ENCODE results near the gene ZNF100. TPM values are rescaled to one million over a fixed set of nuclear protein-coding genes. Genes with fewer than 3 reads are reported as not detected.
"Not testable (repeated sequence)": the region's sequence is repeated elsewhere in the genome, so short reads cannot be mapped to it uniquely, and the experiment has no call there.

ZNF100 gene
- polyA plus RNA-seq (2011; rRNA removed) (0.99 and 2.2 TPM in 2 replicates), polyA minus RNA-seq (2011; rRNA and poly(A)+ RNA removed) (1.00 and 1.2 TPM in 2 replicates)

DNA sequence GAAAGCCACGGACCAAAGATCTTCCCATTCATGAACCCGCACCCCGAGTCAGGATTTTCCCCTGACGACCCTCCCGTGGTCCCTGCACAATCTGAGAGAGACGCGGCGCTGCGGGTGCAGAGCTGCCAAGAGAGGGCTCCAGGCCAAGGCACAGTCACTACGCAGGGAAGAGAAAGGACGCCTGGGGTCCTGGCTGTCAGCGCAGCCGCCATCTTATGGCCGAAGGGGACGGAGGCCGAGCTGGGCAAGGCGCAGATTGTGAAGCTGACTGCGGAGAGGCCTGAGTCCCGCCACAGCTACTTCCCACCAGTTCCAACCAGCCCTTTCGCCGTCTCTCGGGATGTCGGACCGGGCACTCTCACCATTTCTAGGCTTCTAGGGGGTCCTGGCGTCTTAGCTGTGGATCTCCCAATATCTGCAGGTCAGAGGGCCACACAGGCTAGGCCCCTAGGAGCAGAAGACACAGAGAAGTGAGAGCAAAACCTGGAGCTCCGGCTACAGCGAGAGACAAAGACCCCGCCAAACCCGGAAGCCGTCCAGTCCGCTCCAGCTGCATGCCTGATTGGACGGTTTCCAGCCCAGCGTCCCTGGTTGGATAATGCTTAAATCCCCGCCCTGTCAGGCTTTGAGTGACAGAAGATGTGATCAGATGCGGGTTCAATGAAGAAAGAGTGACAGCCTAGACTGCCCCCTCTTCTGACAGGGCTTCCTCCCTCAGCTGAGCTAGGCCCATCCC is at the start of gene ZNF100:
Gene ZNF100 (minus strand): TSS at position 515 of the 736 bp plus-strand sequence. CDS start 150 bp downstream, at position 365.
- TF ChIP-seq, protein P1, sequence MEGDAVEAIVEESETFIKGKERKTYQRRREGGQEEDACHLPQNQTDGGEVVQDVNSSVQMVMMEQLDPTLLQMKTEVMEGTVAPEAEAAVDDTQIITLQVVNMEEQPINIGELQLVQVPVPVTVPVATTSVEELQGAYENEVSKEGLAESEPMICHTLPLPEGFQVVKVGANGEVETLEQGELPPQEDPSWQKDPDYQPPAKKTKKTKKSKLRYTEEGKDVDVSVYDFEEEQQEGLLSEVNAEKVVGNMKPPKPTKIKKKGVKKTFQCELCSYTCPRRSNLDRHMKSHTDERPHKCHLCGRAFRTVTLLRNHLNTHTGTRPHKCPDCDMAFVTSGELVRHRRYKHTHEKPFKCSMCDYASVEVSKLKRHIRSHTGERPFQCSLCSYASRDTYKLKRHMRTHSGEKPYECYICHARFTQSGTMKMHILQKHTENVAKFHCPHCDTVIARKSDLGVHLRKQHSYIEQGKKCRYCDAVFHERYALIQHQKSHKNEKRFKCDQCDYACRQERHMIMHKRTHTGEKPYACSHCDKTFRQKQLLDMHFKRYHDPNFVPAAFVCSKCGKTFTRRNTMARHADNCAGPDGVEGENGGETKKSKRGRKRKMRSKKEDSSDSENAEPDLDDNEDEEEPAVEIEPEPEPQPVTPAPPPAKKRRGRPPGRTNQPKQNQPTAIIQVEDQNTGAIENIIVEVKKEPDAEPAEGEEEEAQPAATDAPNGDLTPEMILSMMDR (IDR thresholded peaks at IDR 0.05; ENCODE audit: insufficient read depth, low read depth, low read length) = 0 out of 2 replicates have a peak, but pooled peaks have one; percentile 10
- CTCF ChIA-PET = interaction anchor here (0.5 to 0.8 kb wide), 2 partner anchors 69 to 775 kb away, joined by 3 to 4 read pairs; partner anchors contain the start of gene ZNF43
- POLR2A ChIA-PET = interaction anchor here (0.6 kb wide), 1 partner anchor 33 kb away, joined by 4 read pairs; no protein-coding TSS in a partner anchor

DNA sequence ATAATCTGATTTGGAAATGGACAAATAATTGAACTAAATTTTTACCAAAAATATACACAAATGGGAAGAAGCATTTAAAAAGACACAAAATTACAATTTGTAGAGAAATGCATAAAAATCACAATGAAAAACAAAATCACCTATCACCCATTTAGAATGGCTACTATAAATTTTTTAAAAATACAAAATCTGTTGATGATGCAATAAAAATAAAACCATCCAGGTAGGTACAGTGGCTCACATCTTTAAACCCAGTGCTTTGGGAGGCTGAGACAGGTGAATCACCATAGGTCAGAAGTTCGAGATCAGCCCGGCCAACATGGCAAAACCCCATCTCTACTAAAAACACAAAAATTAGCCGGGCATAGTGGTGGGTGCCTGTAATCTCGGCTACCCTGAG is 45.1 kb upstream of the ZNF100 start:
- ChIA-PET CTCF (no interaction called here), POLR2A (no interaction called here)

More for the DNA sequence above, at the start of gene ZNF100:
- Histone ChIP-seq H3K27me3 (ENCODE audit: control insufficient read depth, insufficient read depth, low read length) (no peaks in the 10 kb centered on the region), H3K36me3 (ENCODE audit: control insufficient read depth, insufficient read depth, low read length) (no peaks in the 10 kb centered on the region), H3K4me3 (ENCODE audit: low read depth, low read length) (peak within 1 kb of the TSS; percentile 83)
- peak; percentile 46 for DNase-seq (ENCODE audit: low read depth)

DNA sequence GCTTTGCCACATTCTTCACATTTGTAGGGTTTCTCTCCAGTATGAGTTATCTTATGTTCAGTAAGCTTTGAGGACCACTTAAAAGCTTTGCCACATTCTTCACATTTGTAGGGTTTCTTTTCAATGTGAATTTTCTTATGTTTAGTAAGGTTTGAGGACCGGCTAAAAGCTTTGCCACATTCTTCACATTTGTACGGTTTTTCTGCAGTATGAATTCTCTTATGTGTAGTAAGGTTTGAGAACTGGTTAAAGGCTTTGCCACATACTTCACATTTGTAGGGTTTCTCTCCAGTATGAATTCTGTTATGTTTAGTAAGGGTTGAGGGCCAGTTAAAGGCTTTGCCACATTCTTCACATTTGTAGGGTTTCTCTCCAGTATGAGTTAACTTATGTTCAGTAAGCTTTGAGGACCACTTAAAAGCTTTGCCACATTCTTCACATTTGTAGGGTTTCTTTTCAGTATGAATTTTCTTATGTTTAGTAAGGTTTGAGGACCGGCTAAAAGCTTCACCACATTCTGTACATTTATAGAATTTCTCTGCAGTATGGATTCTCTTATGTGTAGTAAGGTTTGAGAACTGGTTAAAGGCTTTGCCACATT is 41.1 kb upstream of the ZNF100 start:
- POLR2A ChIA-PET; H3K4me3 ChIP-seq (ENCODE audit: low read depth, low read length); H3K27me3 ChIP-seq (ENCODE audit: control insufficient read depth, insufficient read depth, low read length); H3K36me3 ChIP-seq (ENCODE audit: control insufficient read depth, insufficient read depth, low read length); DNase-seq (ENCODE audit: low read depth); CTCF ChIA-PET: not testable (repeated sequence)

More for the DNA sequence above, 45.1 kb upstream of the ZNF100 start:
- TF ChIP-seq, protein P1 (IDR thresholded peaks at IDR 0.05; ENCODE audit: insufficient read depth, low read depth, low read length) = no peak
- no peak for DNase-seq (ENCODE audit: low read depth)
- H3K36me3 ChIP-seq (ENCODE audit: control insufficient read depth, insufficient read depth, low read length) = peaks cover 8% of the 10 kb centered on the region
- H3K4me3 ChIP-seq (ENCODE audit: low read depth, low read length) = no peak overlapping the region
- no peaks in the 10 kb centered on the region for H3K27me3 ChIP-seq (ENCODE audit: control insufficient read depth, insufficient read depth, low read length)

DNA sequence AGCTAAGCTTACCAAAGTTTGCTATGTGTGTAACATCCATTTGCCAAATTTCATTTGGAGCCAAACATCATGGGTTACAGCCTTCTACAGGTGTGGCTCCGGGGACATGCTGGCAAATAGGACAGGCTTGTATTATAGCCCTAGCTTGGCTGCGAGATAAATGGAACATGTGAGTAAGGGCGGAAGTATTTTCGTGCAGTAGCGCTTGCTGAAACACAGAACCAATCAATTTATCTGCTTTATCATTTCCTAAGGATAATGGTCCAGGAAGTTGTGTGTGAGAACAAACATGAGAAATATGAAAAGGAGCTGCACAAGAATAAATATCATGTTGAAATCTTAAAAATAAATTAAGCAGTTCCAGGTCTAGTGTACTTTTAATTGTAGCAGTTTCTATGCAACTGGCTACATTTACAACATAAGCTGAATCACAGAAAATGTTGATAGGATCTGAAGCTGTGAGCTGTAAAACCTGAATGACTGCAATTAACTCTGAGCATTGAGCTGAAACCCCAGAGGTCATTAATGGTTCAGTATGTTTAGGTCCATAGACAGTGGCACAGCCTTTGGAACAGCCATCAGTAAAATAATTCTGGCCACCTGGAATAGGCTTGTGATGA is 22.2 kb upstream of the ZNF100 start:
- TF ChIP-seq, protein P1 (IDR thresholded peaks at IDR 0.05; ENCODE audit: insufficient read depth, low read depth, low read length) = no peak

DNA sequence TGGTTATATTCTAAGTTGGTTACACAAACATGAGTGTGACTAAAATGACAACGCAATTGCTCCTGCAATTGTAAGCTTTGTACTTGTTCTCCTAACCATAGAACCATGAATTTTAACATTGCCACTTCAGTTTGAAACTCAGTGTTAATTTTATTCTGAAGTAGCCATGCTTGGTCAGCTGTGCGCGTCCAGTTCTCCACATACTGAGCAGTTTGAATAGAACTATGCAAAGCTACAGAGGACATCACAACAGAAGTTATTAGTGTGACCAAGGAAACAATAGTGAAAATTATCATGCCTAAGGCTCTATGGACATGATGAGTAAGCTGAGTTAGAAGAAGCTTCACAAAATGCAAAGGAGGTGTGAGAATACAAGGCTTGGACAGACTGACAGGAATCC is 19.6 kb upstream of the ZNF100 start:
- POLR2A ChIA-PET = no interaction called here
- Histone ChIP-seq H3K36me3 (ENCODE audit: control insufficient read depth, insufficient read depth, low read length) (no peaks in the 10 kb centered on the region), H3K4me3 (ENCODE audit: low read depth, low read length) (no peak overlapping the region), H3K27me3 (ENCODE audit: control insufficient read depth, insufficient read depth, low read length) (no peaks in the 10 kb centered on the region)
- no peak for DNase-seq (ENCODE audit: low read depth)
- CTCF ChIA-PET = no interaction called here
- TF ChIP-seq, protein P1 (IDR thresholded peaks at IDR 0.05; ENCODE audit: insufficient read depth, low read depth, low read length) = no peak

More for the DNA sequence above, 22.2 kb upstream of the ZNF100 start:
- no peak overlapping the region for H3K4me3 ChIP-seq (ENCODE audit: low read depth, low read length)
- H3K27me3 ChIP-seq (ENCODE audit: control insufficient read depth, insufficient read depth, low read length) = no peaks in the 10 kb centered on the region
- ChIA-PET POLR2A (no interaction called here), CTCF (no interaction called here)
- no peaks in the 10 kb centered on the region for H3K36me3 ChIP-seq (ENCODE audit: control insufficient read depth, insufficient read depth, low read length)
- no peak for DNase-seq (ENCODE audit: low read depth)

DNA sequence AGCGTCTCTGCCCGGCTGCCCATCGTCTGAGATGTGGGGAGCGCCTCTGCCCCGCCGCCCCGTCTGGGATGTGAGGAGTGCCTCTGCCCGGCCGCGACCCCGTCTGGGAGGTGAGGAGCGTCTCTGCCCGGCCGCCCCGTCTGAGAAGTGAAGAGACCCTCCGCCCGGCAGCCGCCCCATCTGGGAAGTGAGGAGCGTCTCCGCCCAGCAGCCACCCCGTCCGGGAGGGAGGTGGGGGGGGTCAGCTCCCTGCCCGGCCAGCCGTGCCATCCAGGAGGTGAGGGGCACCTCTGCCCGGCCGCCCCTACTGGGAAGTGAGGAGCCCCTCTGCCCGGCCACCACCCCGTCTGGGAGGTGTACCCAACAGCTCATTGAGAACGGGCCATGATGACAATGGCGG is 8.4 kb upstream of the ZNF100 start:
- CTCF ChIA-PET = not testable (repeated sequence)

DNA sequence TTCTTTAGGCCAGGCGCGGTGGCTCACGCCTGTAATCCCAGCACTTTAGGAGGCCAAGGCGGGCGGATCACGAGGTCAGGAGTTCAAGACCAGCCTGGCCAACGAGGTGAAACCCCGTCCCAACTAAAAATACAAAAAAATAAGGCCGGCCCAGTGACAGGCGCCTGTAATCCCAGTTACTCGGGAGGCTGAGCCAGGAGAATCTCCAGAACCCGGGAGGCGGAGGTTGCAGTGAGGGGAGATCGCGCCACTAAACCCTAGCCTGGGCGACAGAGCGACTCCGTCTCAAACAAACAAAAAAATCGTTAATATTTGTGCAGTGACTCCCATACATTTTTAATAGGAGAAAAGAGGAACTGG is 694 bp downstream of the ZNF100 start:
- peak overlapping the region; percentile 83 for H3K4me3 ChIP-seq (ENCODE audit: low read depth, low read length)
- H3K27me3 ChIP-seq (ENCODE audit: control insufficient read depth, insufficient read depth, low read length); POLR2A ChIA-PET; H3K36me3 ChIP-seq (ENCODE audit: control insufficient read depth, insufficient read depth, low read length); DNase-seq (ENCODE audit: low read depth): not testable (repeated sequence)
- CTCF ChIA-PET = interaction anchor here (0.8 kb wide), 1 partner anchor 69 kb away, joined by 3 read pairs; the partner anchor contains the start of gene ZNF43

More for the DNA sequence above, 8.4 kb upstream of the ZNF100 start:
- H3K4me3 ChIP-seq (ENCODE audit: low read depth, low read length); H3K36me3 ChIP-seq (ENCODE audit: control insufficient read depth, insufficient read depth, low read length); H3K27me3 ChIP-seq (ENCODE audit: control insufficient read depth, insufficient read depth, low read length); POLR2A ChIA-PET; DNase-seq (ENCODE audit: low read depth): not testable (repeated sequence)

Measured in BJ (cell line).